ENCODE measurements around the gene MNT.

The MNT gene

GRCh38 chr17:2362416-2362815 lies 38.4 kb downstream of the MNT start:
- DNase-seq = no peak

- DNase-seq = no peak
Measured at GRCh38 chr17:2362016-2362415, 38.8 kb downstream of the MNT start.

GRCh38 chr17:2361010-2361760 lies 39.7 kb downstream of the MNT start:
- no peak for DNase-seq

- no peak for DNase-seq
Measured at GRCh38 chr17:2357931-2358434, 42.9 kb downstream of the MNT start.

GRCh38 chr17:2357237-2357636 lies 43.6 kb downstream of the MNT start:
- DNase-seq = no peak

- no peak for DNase-seq
Measured at GRCh38 chr17:2354311-2354710, 46.5 kb downstream of the MNT start.

- no peak for DNase-seq
Measured at GRCh38 chr17:2351269-2351668, 49.6 kb downstream of the MNT start.

GRCh38 chr17:2347805-2348685 lies 52.8 kb downstream of the MNT start:
- DNase-seq = peak; percentile 27

GRCh38 chr17:2346475-2346874 lies 54.4 kb downstream of the MNT start:
- no peak for DNase-seq

GRCh38 chr17:2344528-2344927 lies 56.3 kb downstream of the MNT start:
- DNase-seq = no peak

- DNase-seq = no peak
Measured at GRCh38 chr17:2343421-2343820, 57.4 kb downstream of the MNT start.

GRCh38 chr17:2338315-2338657 lies 62.6 kb downstream of the MNT start:
- no peak for DNase-seq

GRCh38 chr17:2337544-2338314 lies 63.1 kb downstream of the MNT start:
- peak; percentile 10 for DNase-seq

GRCh38 chr17:2336852-2337543 lies 63.9 kb downstream of the MNT start, which contains the start of gene SGSM2:
Gene SGSM2, plus strand, starts transcription at chr17:2337501. Its CDS starts 188 bp downstream, at chr17:2337689.
- peak; percentile 43 for DNase-seq

GRCh38 chr17:2336215-2336851 lies 64.5 kb downstream of the MNT start, which contains the start of gene TSR1:
Gene TSR1, minus strand, starts transcription at chr17:2336457. Its CDS starts 30 bp downstream, at chr17:2336427.
- DNase-seq = peak; percentile 63

- no peak for DNase-seq
Measured at GRCh38 chr17:2335726-2336214, 65.1 kb downstream of the MNT start.
